ENCODE results near the gene CCL25.

CCL25 gene

GRCh38 chr19:8088752-8089663 is 36.4 kb downstream of the CCL25 start:
- no peak for DNase-seq (ENCODE audit: low spot score)
- TF ChIP-seq CTCF (IDR thresholded peaks at IDR 0.05; ENCODE audit: extremely low read depth, missing control alignments), result no peak

GRCh38 chr19:8089664-8090601 is 37.4 kb downstream of the CCL25 start:
- no peak for DNase-seq (ENCODE audit: low spot score)
- no peak for TF ChIP-seq CTCF (IDR thresholded peaks at IDR 0.05; ENCODE audit: extremely low read depth, missing control alignments)

- TF ChIP-seq CTCF (IDR thresholded peaks at IDR 0.05; ENCODE audit: extremely low read depth, missing control alignments), result no peak
These were observed 38.4 kb downstream of the CCL25 start for GRCh38 chr19:8090950-8091349.

GRCh38 chr19:8093740-8094139 is 41.2 kb downstream of the CCL25 start:
- TF ChIP-seq CTCF (IDR thresholded peaks at IDR 0.05; ENCODE audit: extremely low read depth, missing control alignments), result no peak

More at GRCh38 chr19:8090950-8091349, 38.4 kb downstream of the CCL25 start:
- no peak for DNase-seq (ENCODE audit: low spot score)

GRCh38 chr19:8094336-8094735 is 41.8 kb downstream of the CCL25 start:
- TF ChIP-seq CTCF (IDR thresholded peaks at IDR 0.05; ENCODE audit: extremely low read depth, missing control alignments), result no peak
- no peak for DNase-seq (ENCODE audit: low spot score)

More at GRCh38 chr19:8093740-8094139, 41.2 kb downstream of the CCL25 start:
- DNase-seq (ENCODE audit: low spot score), result no peak

- no peak for DNase-seq (ENCODE audit: low spot score)
- no peak for TF ChIP-seq CTCF (IDR thresholded peaks at IDR 0.05; ENCODE audit: extremely low read depth, missing control alignments)
These were observed 42.9 kb downstream of the CCL25 start for GRCh38 chr19:8095354-8095886.
